ENCODE measurements around the gene LARP1B.
"Not testable (repeated sequence)": the region's sequence is repeated elsewhere in the genome, so short reads cannot be mapped to it uniquely, and the experiment has no call there.

The LARP1B gene

DNA sequence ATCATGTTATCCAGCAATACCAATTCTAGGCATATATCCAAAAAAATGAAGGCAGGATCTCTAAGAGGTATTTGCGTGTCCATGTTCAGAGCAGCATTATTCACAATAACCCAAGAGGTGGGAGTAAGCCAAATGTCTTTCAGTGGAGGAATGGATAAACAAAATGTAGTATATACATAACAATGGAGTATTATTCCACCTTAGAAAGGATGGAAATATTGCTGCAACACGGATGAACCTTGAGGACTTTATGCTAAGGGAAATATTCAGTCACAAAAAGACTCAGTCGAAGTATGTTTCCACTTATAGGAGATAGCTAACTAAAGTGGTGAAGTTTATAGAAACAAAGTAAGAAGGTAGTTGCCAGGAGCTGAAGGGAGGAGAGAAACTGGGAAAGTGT lies 74.3 kb downstream of the LARP1B start:
- DNase-seq (ENCODE audit: low spot score) = no peak

DNA sequence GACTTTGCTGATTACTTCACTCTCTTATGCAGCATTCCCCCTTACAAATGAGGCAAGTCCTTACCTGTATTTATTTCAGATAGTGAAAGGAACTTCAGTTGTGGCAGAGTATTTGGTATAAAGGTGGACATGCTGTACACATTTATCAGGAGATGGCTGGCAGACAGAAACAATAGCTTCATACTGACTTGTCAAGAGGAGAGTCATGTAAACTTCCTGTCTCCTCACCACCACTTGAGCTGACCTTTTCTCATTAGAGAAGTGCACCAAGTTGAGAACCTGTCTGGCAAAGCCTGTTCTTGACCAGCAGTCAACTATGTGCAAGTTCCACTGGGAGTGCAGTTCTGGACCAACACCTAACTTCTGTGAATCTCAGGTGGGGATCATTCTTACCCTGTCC lies 80.8 kb downstream of the LARP1B start:
- DNase-seq (ENCODE audit: low spot score) = no peak

DNA sequence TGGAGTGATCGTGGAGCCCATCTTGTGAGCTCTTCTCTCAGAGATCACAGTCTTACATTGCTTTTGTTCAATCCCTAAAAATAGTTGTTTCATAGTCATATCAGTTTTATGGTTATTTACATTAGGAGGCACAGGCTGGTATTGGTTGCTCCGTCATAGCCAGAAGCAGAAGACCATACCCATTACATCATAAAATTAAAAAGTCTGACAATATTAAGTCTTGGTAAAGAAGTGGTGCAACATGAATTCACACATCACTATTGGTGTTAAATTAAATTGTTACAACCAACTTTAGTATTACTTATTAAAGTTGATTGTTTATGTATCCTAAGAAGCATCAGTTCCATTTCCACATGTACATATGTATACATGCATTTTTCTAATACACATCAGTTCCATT lies 84.6 kb downstream of the LARP1B start:
- DNase-seq (ENCODE audit: low spot score) = no peak

DNA sequence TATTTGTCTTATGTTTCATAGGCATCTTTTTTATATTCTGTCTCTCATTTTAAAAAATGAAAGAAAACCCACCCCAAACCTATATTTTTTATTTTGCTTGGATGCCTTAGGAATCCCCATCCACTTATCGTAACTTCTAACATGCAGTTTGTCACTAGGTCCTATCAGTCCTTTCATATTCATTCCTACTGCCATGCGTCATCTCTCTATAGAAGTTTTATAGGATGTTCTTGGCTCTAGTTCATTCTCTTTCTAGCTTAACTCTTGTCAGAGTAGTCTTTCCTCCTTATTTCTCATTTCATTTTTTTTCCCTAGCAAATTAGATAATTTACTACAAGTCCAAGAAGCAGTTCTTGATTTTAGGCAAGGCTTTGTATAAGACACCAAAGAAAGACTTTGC lies 92.7 kb downstream of the LARP1B start:
- DNase-seq (ENCODE audit: low spot score) = no peak

DNA sequence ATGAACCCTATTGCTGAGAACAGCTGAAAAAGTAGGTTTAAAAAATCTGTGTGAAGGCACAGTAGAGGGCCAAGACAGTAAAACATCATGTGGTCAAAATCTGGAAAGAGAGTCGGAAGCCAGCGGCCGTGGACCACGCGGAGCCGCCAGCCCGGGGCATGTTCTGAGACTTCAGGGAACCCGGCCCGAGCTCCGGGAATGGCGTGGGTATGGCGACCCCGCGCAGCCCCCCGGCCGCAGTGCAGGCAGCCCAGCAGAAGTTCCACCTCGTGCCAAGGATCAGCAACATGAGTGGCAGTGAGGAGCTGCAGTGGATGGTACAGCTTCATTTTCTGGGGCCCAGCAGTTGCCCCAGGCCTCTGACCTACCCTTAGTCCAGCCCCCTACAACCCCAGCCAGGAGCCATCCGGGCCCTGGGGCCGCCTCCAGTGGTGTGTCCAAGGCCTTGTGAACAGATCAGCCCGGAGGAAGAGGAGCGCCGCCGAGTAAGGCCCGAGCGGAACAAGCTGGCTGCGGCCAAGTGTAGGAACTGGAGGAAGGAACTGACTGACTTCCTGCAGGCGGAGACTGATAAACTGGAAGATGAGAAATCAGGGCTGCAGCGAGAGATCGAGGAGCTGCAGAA lies 94.2 kb downstream of the LARP1B start:
- DNase-seq (ENCODE audit: low spot score) = no peak

DNA sequence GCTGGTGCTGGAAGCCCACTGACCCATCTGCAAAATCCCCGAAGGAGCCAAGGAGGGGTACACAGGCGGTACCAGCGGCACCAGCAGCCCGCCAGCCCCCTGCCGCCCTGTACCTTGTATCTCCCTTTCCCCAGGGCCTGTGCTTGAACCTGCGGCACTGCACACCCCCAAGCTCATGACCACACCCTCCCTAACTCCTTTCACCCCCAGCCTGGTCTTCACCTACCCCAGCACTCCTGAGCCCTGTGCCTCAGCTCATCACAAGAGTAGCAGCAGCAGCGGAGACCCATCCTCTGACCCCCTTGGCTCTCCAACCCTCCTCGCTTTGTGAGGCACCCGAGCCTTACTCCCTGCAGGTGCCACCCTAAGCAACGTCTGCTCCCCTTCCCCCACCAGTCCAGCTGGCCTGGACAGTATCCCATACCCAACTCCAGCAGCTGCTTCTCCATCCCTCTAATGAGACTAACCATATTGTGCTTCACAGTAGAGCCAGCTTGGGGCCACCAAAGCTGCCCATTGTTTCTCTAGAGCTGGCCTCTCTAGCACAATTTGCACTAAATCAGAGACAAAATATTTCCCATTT lies 94.9 kb downstream of the LARP1B start:
- peak; percentile 38 for DNase-seq (ENCODE audit: low spot score)

DNA sequence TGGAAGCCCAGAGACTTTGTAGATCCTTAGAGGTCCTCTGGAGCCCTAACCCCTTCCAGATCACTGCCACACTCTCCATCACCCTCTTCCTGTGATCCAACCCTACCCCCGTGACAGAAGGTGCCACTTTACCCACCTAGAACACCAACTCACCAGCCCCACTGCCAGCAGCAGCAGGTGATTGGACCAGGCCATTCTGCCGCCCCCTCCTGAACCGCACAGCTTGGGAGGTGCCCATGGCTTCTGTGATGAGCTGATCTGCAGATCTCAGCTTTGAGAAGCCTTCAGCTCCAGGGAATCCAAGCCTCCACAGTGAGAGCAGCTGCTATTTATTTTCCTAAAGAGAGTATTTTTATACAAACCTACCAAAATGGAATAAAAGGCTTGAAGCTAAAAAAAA lies 95.4 kb downstream of the LARP1B start:
- not testable (repeated sequence) for DNase-seq (ENCODE audit: low spot score)

DNA sequence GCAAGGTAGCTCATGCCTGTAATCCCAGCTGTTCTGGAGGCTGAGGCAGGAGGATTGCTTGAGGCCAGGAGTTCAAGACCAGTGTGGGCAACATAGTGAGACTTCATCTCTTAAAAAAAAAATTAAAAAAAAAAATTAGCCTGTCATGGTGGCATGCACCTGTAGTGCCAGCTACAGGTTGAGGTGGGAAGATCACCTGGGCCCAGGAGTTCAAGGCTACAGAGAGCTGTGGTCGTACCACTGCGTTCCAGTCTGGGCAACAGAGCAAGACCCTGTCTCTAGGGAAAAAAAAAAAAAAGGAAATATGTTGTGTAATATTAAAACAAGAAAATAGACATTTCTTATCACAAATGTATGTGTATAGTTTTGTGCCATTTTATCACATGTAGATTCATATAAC lies 97.8 kb downstream of the LARP1B start:
- DNase-seq (ENCODE audit: low spot score) = no peak

DNA sequence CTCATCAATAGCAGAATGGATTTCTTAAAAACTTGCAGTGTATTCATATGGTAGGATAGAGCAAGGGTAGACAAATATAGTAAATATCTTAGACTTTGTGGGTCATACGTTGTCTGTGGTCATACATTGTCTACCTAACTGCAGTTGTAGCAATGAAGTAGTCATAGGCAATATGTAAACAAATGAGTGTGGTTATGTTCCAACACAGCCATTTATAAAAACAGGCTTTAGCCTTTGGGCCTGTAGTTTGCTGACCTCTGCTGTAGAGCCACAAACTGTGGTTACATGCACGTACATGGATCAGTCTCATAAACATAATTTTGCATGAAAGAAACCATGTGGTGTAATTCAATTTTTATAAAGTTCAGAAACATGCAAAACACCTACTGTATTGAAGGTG lies 98.9 kb downstream of the LARP1B start:
- DNase-seq (ENCODE audit: low spot score) = no peak

DNA sequence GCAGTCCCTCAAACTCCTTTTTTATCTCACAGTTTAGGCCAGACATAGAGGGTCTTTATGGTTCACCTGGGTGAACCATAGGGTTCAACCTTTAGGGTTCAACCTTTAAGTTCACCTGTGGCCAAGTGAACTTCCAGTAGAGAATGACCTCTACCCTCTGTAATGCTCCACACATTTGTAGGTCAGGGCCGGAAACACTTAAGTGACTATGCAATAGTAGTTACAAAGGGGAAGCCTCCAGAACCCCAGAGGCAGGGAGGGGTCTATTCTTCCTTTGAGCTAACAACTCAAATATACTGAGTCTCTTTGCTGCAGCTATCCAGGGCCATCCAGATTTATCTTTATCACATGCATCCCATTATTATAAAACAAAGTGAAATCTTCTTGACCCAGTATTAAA lies 100.0 kb downstream of the LARP1B start:
- DNase-seq (ENCODE audit: low spot score) = no peak

DNA sequence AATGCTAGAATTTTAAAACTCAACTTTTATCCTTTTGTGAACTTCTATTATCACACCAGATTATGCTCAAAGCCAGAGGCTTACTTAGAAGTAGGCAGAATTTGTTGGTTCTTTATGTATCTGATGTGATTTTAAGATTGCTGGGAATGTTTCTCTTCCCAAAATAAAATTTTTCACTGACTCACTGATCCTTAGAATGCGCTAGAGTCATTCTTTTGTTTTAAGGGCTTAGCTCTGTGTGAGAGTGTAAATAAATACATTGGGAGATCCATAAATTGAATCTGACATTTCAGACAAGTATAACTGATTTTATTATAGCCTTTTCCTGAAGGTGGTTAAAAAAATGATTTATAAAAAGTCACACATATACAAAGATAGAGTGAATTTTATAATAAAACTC lies 101.3 kb downstream of the LARP1B start:
- DNase-seq (ENCODE audit: low spot score) = no peak

DNA sequence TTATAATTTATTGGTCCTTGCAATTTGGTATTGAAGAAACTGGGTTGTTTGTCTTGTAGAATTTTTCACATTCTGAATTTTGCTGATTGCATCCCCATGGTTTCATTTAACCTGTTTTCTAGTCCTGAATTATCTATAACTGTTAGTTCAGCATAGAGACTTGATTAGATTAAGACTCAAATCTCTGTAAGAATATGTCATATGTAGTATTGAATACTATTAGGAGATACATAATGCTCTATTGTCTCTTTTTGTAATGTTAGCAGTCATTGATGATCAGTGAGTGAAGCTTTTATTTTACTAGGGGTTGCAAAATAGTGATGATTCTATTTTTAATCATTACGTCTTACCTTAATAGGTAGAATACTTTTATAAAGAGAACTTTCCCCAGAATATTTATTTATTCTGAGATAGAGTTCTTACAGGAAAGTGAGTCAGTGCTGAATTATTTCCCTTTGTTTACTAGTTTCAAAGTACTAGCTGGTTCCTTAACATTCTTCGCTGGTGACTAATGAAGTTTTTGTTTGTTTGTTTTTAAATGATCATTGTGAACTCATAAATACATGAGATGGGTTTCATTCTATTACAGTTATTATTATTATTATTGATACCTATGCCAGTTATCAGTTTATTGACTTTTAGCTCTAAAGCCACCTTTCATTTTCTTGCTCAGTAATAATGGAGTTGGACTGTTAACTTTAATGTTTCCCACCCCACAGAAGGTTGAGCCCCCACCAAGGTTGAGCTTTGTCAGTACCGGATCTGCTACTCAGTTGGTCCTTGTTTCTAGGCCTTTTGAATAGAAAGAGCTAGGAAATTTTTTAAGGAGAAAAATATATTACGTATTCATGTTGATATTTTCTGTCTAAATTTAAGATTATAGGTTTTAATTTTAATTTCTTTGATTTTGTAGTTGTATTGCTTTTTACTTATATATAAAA lies 102.3 kb downstream of the LARP1B start:
- peak; percentile 1 for DNase-seq (ENCODE audit: low spot score)

DNA sequence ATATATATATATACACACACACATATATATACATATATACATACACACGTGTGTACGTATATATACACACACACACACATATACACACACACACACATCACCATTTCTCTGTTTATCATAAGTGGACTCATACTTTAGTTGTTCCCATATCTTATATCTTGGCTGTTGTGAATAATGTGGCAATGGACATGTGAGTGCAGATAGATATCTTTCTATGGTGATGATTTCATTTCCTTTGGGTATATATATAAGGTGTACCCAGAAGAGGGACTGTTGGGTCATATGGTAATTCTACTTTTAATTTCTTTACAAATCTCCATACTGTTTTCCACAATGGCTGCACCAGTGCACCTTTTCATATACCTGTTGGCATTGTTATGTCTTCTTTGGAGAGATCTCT lies 105.9 kb downstream of the LARP1B start:
- DNase-seq (ENCODE audit: low spot score) = no peak

DNA sequence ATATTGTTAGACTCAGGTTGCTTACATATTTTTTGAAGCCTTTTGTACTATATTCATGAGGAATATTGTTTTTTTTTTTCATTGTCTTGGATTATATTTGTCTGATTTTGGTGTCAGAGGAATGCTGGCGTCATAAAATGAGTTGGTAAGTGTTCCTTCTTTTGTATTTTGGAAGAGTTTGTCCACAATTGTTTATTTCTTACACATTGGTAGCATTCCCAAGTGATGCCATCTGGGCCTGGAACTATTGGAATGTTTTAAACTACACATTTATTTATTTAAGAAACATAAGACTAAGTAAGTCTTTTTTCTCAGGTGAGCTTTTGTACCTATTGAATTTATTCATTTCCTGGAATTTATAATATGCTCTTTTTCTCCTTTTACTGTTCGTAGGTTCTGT lies 107.6 kb downstream of the LARP1B start:
- no peak for DNase-seq (ENCODE audit: low spot score)

DNA sequence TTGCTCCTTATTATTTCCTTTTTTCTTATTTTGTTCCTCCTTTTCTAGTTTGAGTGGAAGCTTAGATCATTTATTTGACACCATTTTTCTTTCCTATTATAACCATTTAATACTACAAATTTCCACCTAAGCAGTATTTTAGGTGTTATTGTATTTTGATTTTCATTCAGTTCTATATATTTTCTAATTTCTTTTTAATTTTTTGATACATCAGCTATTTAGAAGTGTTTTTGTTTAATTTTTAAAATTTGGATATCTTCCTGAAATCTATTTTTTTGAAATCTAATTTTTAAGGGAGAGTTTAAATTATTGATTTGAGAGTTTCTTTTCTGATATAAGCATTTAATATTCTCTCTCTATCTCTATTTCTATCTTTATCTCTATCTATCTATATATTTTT lies 108.1 kb downstream of the LARP1B start:
- no peak for DNase-seq (ENCODE audit: low spot score)

DNA sequence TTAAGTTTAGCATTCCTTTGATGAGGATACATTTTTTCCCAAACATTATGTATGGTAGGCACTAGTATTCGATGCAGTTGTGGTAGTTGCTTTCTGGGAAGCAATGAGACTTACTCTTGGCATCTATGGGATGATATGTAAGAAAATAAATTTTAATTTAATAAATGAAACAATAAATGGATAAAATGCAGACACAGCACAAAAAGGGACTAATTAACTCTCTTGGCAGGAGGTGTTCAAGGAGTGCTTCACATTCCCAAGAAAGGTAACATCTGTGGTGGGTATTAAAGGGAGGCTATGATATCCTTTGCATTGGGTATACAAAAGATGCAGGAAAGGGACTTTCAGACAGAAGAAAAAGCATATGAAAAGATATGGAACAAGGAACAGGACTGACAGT lies 115.5 kb downstream of the LARP1B start:
- no peak for DNase-seq (ENCODE audit: low spot score)

DNA sequence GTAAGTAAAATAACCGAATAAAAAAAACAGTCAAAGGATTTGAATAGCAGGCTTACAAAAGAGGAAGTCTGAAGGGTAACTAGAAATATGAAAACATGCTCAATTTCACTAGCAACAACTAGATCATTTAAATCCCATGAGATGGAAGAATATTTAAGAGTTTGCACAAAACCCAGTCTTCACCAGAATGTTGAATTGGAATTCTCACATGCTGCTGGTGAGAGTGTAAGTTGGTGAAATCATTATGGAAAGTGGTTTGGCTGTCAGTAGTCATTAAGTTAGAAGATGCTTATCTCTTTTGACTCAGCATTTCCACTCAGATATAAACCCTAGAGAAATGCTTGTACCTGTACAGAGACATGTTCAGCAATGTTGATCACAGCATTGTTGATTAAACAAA lies 116.4 kb downstream of the LARP1B start:
- DNase-seq (ENCODE audit: low spot score) = no peak

DNA sequence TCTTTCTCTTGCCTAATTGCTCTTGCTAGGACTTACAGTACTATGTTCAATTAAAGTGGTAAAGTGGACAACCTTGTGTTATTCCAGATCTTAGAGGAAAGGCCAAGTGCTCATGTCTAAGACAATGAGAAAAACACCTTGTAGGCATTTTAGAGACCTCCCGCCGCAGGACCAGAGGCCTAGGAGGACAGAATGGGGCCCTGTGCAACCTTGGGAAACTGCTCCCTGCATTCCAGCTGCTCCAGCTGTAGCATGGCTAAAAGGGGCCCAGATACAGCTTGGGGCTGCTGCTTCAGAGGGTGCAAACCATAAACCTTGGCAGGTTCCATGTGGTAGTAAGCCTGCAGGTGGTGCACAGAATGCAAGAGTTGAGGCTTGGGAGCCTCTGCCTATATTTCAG lies 125.5 kb downstream of the LARP1B start:
- no peak for DNase-seq (ENCODE audit: low spot score)

DNA sequence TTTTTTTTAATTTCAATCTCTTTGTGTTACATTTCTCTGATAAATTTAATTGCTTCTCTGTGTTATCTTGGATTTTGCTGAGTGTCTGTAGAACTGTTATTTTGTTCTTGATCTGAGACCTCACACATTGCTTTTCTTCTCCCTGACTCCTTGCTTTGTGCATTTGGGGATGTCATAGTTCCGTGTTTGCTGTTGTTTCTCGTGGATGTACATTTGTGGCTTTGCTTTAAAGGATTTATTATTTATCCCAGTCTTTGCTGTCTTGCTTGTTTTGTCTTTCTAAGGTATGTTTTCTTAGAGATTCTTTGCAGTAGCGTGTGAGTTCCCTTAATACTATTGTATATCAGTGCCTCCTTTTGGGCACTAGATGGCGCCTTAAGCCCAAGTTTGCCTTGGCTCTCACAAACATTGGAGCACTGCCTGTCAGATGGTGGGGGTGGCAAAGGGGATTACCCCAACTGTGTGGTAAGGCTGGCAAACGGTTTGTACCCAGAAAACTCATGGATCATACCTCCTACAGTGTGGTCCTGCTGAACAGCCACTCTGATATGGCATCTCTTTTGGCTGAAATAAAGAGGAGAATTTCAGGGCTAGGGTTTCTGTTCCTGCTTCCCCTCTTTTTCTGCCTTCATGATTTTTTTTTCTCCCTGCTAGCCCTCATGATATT lies 130.1 kb downstream of the LARP1B start:
- DNase-seq (ENCODE audit: low spot score) = peak; percentile 68

DNA sequence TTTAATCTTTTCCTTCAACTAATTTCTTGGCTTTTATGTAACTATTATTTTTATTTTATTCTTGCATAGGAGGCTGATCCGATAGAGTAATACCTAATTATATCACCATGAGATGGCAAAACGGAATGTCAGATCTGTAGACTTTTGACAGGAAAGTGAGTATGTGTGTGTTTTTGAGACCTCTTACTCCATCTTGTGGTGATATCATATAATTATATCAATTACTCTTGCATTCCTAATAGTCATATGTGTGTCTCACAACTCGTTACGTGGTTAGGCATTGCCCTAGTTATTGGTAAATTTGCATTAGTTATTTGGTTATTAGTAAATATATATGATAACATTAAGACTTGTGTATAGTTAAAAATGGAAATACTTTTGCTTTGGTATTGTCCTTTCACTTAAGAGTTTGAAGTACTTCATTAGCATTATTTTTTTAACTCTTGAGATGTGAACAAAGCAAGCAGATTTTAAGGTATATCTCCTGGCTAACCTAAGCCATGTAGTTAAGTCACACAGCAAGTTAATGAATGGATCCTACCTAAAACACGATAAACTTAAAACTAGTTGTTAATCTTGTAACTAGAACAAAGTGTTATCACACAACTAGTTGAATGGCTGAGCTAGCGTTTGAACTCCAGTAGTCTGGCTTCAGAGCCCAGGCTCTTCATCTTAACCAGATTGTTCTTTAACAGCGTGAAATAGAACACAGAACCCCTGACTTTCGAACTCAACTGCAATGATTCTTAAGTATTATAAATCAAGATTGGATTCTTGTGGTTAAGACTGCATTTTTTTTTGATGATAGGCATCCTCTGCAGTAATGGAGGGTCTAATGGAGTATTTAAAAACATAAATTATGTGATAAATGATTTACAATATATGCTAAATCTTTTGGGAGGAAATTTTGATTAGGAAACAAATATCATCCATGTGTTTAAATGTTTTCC lies 159.4 kb downstream of the LARP1B start:
- peak; percentile 31 for DNase-seq (ENCODE audit: low spot score)

DNA sequence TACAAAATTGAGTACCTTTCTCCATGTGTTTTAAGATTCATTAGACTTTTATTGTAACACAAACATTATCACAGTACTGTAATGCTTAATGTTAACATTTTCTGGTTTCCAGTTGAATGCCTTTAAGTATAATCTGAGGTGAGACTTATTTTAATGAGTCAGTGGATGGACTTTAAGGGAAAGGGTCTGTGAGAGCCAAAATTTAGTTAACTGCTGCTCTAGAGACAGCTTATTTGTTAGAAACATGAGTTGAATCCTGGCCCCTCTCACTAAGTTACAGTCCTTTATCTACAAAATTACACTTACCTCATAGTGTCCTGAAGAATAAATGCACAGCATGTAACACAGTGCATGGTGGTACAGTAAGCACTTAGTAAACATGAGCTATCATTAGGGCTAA lies 160.5 kb downstream of the LARP1B start:
- no peak for DNase-seq (ENCODE audit: low spot score)

DNA sequence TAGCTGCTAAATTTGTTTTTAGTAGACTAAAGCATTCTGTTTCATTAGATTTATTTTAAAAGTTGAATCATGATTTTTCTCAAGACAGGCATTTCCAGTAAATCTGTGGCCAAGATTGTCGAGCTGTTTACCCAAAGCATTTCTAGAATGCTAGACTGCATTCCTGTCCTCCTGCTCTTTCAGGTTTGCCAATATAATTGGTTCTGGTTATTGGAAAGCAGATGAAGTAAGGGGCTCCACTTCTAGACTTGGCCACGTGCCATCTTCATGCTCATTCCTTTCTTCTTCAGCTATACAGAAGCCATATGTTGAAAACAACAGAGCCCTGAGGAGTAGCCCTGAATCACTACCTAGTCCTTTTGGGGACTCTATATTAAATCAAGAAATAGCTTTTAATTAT lies 164.0 kb downstream of the LARP1B start:
- no peak for DNase-seq (ENCODE audit: low spot score)
